ENCODE data around the gene JUNB.

The JUNB gene

DNA sequence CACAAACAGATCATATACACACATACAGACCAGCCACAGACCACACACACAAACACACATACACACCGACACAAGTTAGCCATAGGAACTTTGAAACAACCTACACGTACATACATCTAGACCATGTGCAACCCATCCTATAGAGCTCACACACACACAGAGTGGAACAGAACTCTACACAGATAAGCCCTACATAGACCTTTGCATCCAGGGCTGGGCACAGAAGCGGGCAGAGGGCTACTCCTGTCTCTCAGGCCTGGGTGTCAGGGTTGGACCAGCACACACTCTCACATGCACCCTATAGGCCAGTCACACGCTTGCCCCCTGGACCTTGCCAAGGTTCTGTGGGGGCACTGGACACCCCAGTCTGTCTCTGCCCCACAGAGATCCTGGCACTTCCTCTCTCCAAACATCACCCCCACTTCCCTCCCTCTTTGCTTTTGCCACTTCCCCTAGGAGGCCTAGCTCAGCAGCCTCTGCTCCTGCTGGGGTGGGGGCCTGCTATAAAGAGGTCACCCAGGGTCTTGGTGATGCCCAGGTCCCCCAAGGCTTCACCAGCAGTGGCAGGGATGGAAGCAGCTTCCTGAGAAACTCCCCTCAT, 5.8 kb upstream of the JUNB start:
- no peak overlapping the region for H3K4me3 ChIP-seq (ENCODE audit: low read depth, low read length)
- TF ChIP-seq, protein P1, sequence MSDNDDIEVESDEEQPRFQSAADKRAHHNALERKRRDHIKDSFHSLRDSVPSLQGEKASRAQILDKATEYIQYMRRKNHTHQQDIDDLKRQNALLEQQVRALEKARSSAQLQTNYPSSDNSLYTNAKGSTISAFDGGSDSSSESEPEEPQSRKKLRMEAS (IDR thresholded peaks at IDR 0.05; ENCODE audit: low read depth, low read length), result 0 out of 2 replicates have a peak, but pooled peaks have one; percentile 18
- TF ChIP-seq POLR2A (IDR thresholded peaks at IDR 0.05; ENCODE audit: extremely low read depth, insufficient read length), result no peak
- peak; percentile 37; the same call in 1 of the 2 replicates for TF ChIP-seq MYC (IDR thresholded peaks at IDR 0.05; ENCODE audit: low read depth, low read length)
- DNase-seq (ENCODE audit: low read depth), result peak; percentile 78

DNA sequence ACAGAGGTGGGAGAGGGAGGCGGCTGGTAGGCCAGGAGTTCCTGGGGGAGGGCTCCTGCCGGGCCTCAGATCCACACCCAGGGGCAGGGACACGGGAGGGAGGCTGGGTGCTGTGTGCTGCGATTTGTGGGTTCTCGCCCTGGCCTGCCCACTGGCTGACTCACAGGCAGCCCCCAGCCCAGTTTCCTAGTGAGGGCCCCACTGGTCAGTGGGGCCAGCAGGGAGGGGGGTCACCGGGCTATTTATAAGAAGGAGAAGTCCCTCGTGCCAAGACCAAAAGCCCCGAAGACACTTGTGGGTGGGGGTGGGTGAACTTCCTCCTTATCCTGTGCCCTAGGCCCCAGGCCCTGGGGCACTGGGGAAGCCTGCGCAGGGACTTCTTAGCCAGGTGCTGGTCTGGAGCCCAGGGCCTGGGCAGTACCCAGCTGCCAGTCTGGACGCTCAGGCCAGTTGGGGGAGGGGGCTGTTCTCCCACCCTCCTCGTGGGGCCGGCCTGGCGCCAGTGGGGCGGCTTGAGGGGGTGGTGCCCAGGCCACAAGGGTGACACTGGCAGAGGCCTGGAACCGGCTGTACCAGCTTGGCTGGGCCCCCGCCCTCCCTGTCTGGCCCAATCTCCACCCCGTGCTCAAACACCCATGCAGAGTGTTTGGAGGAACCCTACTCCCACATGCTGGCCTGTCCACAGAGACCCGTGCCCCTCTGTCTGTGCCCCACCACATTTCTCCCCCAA, 5.0 kb upstream of the JUNB start:
- DNase-seq (ENCODE audit: low read depth), result peak; percentile 88
- TF ChIP-seq POLR2A (IDR thresholded peaks at IDR 0.05; ENCODE audit: extremely low read depth, insufficient read length) (no peak), MYC (IDR thresholded peaks at IDR 0.05; ENCODE audit: low read depth, low read length) (0 out of 2 replicates have a peak, but pooled peaks have one; percentile 19)
- H3K4me3 ChIP-seq (ENCODE audit: low read depth, low read length), result no peak overlapping the region

GRCh38 chr19:12786952-12787351, 4.3 kb upstream of the JUNB start:
- H3K4me3 ChIP-seq (ENCODE audit: low read depth, low read length), result no peak overlapping the region
- TF ChIP-seq POLR2A (IDR thresholded peaks at IDR 0.05; ENCODE audit: extremely low read depth, insufficient read length), result no peak
- no peak for TF ChIP-seq CTCF (IDR thresholded peaks at IDR 0.05; ENCODE audit: low read depth, low read length)
- TF ChIP-seq, protein P1 (IDR thresholded peaks at IDR 0.05; ENCODE audit: low read depth, low read length), result no peak
- DNase-seq (ENCODE audit: low read depth), result no peak

DNA sequence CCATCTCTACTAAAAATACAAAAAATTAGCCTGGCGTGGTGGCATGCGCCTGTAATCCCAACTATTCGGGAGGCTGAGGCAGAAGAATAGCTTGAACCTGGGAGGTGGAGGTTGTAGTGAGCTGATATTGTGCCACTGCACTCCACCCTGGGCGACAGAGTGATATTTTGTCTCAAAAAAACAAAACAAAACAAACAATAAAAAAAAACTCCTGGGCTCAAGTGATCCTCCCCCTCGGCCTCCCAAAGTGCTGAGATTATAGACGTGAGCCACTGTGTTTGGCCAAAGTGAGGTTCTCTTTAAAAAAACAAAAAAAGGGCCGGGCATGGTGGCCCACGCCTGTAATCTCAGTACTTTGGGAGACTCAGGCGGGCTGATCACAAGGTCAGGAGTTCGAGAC, 3.8 kb upstream of the JUNB start:
- no peak for DNase-seq (ENCODE audit: low read depth)
- TF ChIP-seq CTCF (IDR thresholded peaks at IDR 0.05; ENCODE audit: low read depth, low read length) (no peak), POLR2A (IDR thresholded peaks at IDR 0.05; ENCODE audit: extremely low read depth, insufficient read length) (no peak), MYC (IDR thresholded peaks at IDR 0.05; ENCODE audit: low read depth, low read length) (no peak)
- TF ChIP-seq, protein P1 (IDR thresholded peaks at IDR 0.05; ENCODE audit: low read depth, low read length), result no peak
- no peak overlapping the region for H3K4me3 ChIP-seq (ENCODE audit: low read depth, low read length)

- TF ChIP-seq CTCF (IDR thresholded peaks at IDR 0.05; ENCODE audit: low read depth, low read length) (no peak), POLR2A (IDR thresholded peaks at IDR 0.05; ENCODE audit: extremely low read depth, insufficient read length) (no peak), MYC (IDR thresholded peaks at IDR 0.05; ENCODE audit: low read depth, low read length) (no peak)
- TF ChIP-seq, protein P1 (IDR thresholded peaks at IDR 0.05; ENCODE audit: low read depth, low read length), result no peak
- no peak overlapping the region for H3K4me3 ChIP-seq (ENCODE audit: low read depth, low read length)
- peak; percentile 27 for DNase-seq (ENCODE audit: low read depth)
Measured at GRCh38 chr19:12788042-12788681, 3.1 kb upstream of the JUNB start.

DNA sequence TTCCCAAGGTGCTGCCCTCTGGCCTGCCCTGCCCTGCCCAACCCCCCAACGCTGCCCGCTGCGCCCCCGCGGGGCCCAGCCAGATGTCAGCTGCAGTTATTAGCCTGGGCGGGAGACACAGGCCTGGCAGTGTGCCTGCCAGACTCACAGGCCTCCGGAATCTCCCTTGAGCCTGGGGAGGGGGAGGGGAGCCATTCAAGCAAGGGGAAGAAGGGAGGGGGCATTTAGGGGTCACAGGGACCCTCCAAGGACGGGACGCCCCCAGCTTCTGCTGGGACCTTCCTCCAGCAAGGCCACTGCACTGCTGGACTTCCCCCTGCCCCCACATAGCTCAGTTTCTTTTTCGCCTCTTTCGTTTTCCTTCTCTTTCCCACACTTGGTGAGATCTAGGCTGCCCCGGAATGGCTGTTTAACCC, 2.6 kb upstream of the JUNB start:
- TF ChIP-seq, protein P1 (IDR thresholded peaks at IDR 0.05; ENCODE audit: low read depth, low read length), result no peak; the same call in 1 of the 2 replicates
- TF ChIP-seq MYC (IDR thresholded peaks at IDR 0.05; ENCODE audit: low read depth, low read length), result no peak
- no peak for TF ChIP-seq CTCF (IDR thresholded peaks at IDR 0.05; ENCODE audit: low read depth, low read length)
- TF ChIP-seq POLR2A (IDR thresholded peaks at IDR 0.05; ENCODE audit: extremely low read depth, insufficient read length), result no peak
- peak; percentile 69 for DNase-seq (ENCODE audit: low read depth)
- H3K4me3 ChIP-seq (ENCODE audit: low read depth, low read length), result peak overlapping the region; percentile 56
